ENCODE results near the gene CUX1.

DNA sequence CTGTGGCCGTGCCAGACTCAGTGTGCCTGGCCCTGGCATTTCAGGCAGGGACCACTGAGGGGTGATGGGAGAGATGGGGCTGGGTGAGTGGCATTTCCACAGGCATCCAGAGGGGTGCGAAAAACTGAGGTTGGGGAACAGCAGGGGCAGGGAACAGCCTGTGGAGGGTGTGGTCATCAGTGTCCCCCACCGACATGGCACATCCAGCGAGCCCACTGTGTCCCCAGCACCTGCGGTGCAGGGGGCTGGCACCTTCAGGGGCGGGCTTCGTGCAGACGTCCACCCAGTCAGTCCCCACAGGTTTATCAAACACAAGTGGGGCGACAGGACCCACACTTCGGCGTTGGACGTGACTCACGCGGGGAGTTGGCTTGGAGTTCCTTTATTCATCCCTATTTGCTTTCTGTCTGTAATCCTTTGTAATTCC, 14.8 kb downstream of the CUX1 start:
- TF ChIP-seq CTCF (IDR thresholded peaks at IDR 0.05) (no peak), POLR2AphosphoS5 (IDR thresholded peaks at IDR 0.05) (no peak), POLR2A (IDR thresholded peaks at IDR 0.05) (no peak)

Data from suprapubic skin (tissue), 4 donors.